Karpas-422 (cell line): ENCODE measurements around the gene UBN1. TPM values are rescaled to one million over a fixed set of nuclear protein-coding genes. Genes with fewer than 3 reads are reported as not detected.

Experiments
- DNase-seq: peaks from one replicate; pipeline ENCODE4 v3.0.0-alpha.2; 2015
- H2AFZ ChIP-seq: fragments of 200-600 bp; sonication (generic); 2 replicates; pipeline ENCODE4 v1.6.1; 2014; ENCODE audit warnings: antibody characterized with exemption, low read length, mixed read lengths
- H3K27ac ChIP-seq: fragments of 200-600 bp; sonication (generic); 2 replicates; pipeline ENCODE4 v1.5.1; 2014; ENCODE audit warnings: mild to moderate bottlenecking, low read length, moderate library complexity
- H3K27me3 ChIP-seq: fragments of 200-600 bp; sonication (generic); 2 replicates; pipeline ENCODE4 v1.6.1; 2014; ENCODE audit warnings: low read length, mixed read lengths
- H3K36me3 ChIP-seq: fragments of 200-600 bp; sonication (generic); 2 replicates; pipeline ENCODE4 v1.6.1; 2014; ENCODE audit warnings: low read length, mixed read lengths; ENCODE audit not compliant: insufficient read depth
- H3K4me1 ChIP-seq: fragments of 200-600 bp; sonication (generic); 2 replicates; pipeline ENCODE4 v1.6.1; 2014; ENCODE audit warnings: mild to moderate bottlenecking, low read length, mixed read lengths
- H3K4me2 ChIP-seq: fragments of 200-600 bp; sonication (generic); 2 replicates; pipeline ENCODE4 v1.6.1; 2014; ENCODE audit warnings: low read length, low read depth, mild to moderate bottlenecking; ENCODE audit not compliant: poor library complexity, severe bottlenecking
- H3K4me3 ChIP-seq: fragments of 200-600 bp; sonication (generic); 2 replicates; pipeline ENCODE4 v1.5.1; 2014; ENCODE audit warnings: mild to moderate bottlenecking, antibody characterized with exemption, low read length, mixed read lengths
- H3K79me2 ChIP-seq: fragments of 200-600 bp; sonication (generic); 2 replicates; pipeline ENCODE4 v1.6.1; 2014; ENCODE audit warnings: mild to moderate bottlenecking, low read length, mixed read lengths
- H3K9ac ChIP-seq: fragments of 200-600 bp; sonication (generic); 2 replicates; pipeline ENCODE4 v1.6.0; 2014; ENCODE audit warnings: low read length
- H3K9me2 ChIP-seq: fragments of 200-600 bp; sonication (generic), shearing (Covaris generic); replicated peaks from 2 replicates; pipeline ENCODE4 v1.6.0; 2014; ENCODE audit warnings: mild to moderate bottlenecking, low read length, moderate library complexity; ENCODE audit not compliant: insufficient read depth
- H3K9me3 ChIP-seq: fragments of 300-700, 200-600 bp; sonication (generic); 2 replicates; pipeline ENCODE4 v1.6.1; 2014; ENCODE audit warnings: low read length, mixed read lengths
- H4K20me1 ChIP-seq: fragments of 200-600 bp; sonication (generic); 2 replicates; pipeline ENCODE4 v1.6.1; 2014; ENCODE audit warnings: mild to moderate bottlenecking, antibody characterized with exemption, low read length, low read depth; ENCODE audit not compliant: insufficient read depth
- total RNA-seq: library from RNA; depleted of rRNA; stranded (reverse); fragments of >200 nt; shearing (Covaris generic); gene quantifications from 2 replicates; pipeline ENCODE4 v1.2.3, GENCODE V29; 2014; ENCODE audit warnings: low replicate concordance

UBN1 gene
- total RNA-seq, 1 experiment from 2014 or later = 21.7 TPM

DNA sequence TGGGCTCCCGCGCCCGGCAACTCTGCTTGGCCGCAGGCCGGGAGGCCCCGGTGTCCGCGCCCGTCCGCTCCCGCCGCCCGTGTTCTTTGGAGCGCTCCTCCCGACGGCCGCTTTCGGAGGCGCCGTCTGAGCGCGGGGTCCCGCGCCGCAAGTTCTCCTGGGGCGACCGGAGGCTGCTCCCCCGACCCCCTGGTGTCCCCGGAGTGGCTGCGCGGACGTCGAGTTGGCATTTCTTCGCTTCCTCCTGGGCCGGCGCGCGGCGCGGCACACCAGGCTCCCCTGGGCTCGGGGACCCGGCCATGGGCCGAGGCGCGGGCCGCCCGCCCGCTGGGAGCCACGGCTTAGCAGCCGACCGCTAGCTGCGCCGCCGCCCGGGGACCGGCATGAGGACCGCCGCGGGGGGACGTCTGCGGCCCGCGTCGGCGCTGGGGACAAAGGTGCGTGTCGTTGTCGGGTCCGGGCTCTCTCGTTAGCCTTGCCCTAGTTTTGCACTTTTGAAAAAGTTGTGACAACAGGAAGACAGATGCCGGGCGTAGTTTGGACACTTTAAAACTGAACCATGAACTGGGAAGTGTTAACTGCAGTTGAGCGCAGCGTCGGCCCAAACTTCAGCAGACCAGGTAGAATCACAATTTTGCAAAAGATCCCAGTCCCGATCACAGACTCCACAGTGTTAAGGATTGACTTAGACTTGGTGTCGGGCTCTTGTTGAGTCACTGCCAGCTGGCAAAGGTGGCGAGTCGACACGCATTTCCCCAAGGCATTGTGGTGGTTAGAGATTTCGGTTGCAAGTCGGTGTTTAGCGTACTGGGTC is 700 bp downstream of the UBN1 start:
- H3K36me3 ChIP-seq = peaks cover 19% of the 10 kb centered on the region
- H3K4me1 ChIP-seq = peaks cover 33% of the 10 kb centered on the region
- no peaks in the 10 kb centered on the region for H3K27me3 ChIP-seq
- H3K9me2 ChIP-seq = no peaks in the 10 kb centered on the region
- DNase-seq = peak; percentile 75
- H3K79me2 ChIP-seq = peaks cover 94% of the 10 kb centered on the region
- peak overlapping the region; percentile 77 for H3K9ac ChIP-seq
- H3K9me3 ChIP-seq = no peaks in the 10 kb centered on the region
- H2AFZ ChIP-seq = no peak overlapping the region
- peak overlapping the region; percentile 75 for H3K4me2 ChIP-seq
- peak overlapping the region; percentile 53 for H3K27ac ChIP-seq
- peak overlapping the region; percentile 82 for H3K4me3 ChIP-seq
- peaks cover 37% of the 10 kb centered on the region for H4K20me1 ChIP-seq

DNA sequence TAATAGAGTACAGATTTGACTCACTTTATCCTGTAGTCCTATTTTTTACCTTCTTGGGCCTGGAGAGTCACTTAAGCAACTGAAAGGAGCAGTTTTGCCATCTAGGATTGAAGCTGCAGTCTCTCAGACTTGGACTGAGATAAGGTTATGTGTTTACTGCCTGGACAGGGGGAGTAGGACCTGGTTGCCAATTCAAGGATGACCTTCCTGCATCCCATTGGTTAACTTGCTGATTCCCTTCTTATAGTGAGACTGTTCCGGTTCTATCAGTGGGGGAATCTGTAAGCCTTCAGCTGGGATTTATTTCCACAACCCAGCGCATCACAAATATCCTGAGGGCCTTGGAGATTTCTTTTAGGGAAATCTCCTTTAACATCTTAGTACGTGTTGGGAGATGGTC is 2.9 kb downstream of the UBN1 start:
- peak overlapping the region; percentile 75 for H3K4me2 ChIP-seq
- peak overlapping the region; percentile 82; the same call in 1 of the 2 replicates for H3K4me3 ChIP-seq
- no peaks in the 10 kb centered on the region for H3K27me3 ChIP-seq
- no peaks in the 10 kb centered on the region for H3K9me2 ChIP-seq
- H3K79me2 ChIP-seq = peaks cover 84% of the 10 kb centered on the region
- H3K9me3 ChIP-seq = no peaks in the 10 kb centered on the region
- DNase-seq = no peak
- no peak overlapping the region for H2AFZ ChIP-seq
- H3K4me1 ChIP-seq = peaks cover 33% of the 10 kb centered on the region
- peak overlapping the region; percentile 50 for H3K9ac ChIP-seq
- H3K27ac ChIP-seq = 0 out of 2 replicates have a peak overlapping the region, but pooled peaks have one; percentile 8
- H3K36me3 ChIP-seq = peaks cover 10% of the 10 kb centered on the region; the same call in 1 of the 2 replicates
- peaks cover 37% of the 10 kb centered on the region for H4K20me1 ChIP-seq

DNA sequence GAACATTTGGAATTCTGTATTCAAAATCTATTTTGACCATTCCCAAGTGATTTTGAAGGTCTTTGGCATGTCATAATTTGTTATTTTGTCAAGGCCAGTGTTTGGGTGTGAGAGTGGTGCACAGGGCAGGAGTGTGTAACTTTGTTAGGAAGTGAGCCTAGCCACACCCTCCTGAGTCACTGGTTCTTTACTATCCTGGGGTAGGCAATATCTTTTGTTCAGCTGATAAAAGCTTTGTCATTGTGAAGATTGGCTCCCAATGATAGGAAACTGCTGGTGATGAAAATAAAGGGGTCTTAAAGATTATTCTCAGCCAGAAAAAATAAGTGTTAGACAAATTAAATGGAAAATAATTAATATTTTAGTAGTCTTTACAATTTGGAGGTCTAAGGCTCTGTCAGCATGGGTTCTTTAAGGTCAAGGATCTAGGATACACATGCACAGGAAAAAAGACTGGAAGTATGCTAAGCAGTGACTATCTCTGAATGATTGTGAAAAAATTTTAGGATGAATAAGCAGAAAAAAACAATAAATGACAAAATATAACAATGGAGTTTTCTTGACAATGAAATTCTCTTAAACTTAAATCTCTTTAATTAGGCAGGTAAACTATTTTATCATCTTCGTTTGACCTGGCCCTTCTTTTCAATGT is 5.1 kb downstream of the UBN1 start:
- peaks cover 15% of the 10 kb centered on the region; the same call in 1 of the 2 replicates for H3K36me3 ChIP-seq
- H2AFZ ChIP-seq = no peak overlapping the region
- no peak overlapping the region for H3K4me3 ChIP-seq
- H3K9ac ChIP-seq = no peak overlapping the region
- H3K4me1 ChIP-seq = peaks cover 23% of the 10 kb centered on the region
- no peak overlapping the region for H3K27ac ChIP-seq
- H4K20me1 ChIP-seq = peaks cover 25% of the 10 kb centered on the region; the same call in 1 of the 2 replicates
- H3K27me3 ChIP-seq = no peaks in the 10 kb centered on the region
- no peak overlapping the region for H3K4me2 ChIP-seq
- no peak for DNase-seq
- no peaks in the 10 kb centered on the region for H3K9me3 ChIP-seq
- H3K9me2 ChIP-seq = no peaks in the 10 kb centered on the region
- peaks cover 76% of the 10 kb centered on the region for H3K79me2 ChIP-seq

DNA sequence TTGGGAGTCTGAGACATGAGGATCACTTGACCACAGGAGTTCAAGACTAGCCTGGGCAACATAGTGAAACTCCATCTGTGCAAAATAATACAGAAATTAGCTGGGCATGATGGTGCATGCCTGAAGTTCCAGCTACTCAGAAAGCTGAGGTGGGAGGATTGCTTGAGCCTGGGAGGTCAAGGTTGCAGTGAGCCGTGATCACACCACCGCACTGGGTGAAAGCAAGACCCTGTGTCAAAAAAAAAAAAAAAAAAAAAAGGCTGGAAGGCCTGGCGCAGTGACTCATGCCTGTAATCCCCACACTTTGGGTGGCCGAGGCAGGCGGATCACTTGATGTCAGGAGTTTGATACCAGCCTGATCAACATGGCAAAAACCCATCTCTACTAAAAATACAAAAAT is 8.1 kb downstream of the UBN1 start:
- Histone ChIP-seq H3K27ac (no peak overlapping the region), H3K4me1 (peaks cover 2% of the 10 kb centered on the region), H2AFZ (no peak overlapping the region), H4K20me1 (peaks cover 12% of the 10 kb centered on the region; the same call in 1 of the 2 replicates), H3K9ac (no peak overlapping the region), H3K9me3 (no peaks in the 10 kb centered on the region), H3K4me3 (no peak overlapping the region), H3K79me2 (peaks cover 48% of the 10 kb centered on the region), H3K36me3 (peaks cover 28% of the 10 kb centered on the region; the same call in 1 of the 2 replicates), H3K9me2 (no peaks in the 10 kb centered on the region), H3K27me3 (no peaks in the 10 kb centered on the region), H3K4me2 (no peak overlapping the region)
- DNase-seq = no peak

DNA sequence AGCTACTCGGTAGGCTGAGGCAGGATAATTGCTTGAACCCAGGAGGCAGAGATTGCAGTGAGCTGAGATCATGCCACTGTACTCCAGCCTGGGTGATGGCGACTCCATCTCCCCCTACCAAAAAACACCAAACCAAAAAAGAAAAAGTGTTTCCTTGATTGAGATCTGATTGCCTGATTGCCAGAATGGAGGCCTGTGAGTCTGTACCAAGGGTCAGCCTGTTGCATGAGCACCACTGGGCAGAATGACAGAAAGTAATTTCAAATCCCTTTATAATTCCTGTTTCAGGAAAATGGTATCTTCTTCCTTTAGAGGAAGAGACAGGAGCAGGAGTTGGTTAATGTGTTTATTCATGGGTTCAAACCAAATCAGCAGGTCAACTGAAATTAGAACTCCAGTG is 8.5 kb downstream of the UBN1 start:
- Histone ChIP-seq H3K4me3 (no peak overlapping the region), H4K20me1 (peaks cover 11% of the 10 kb centered on the region; the same call in 1 of the 2 replicates), H3K4me1 (no peaks in the 10 kb centered on the region), H3K9ac (no peak overlapping the region), H2AFZ (no peak overlapping the region), H3K4me2 (no peak overlapping the region), H3K79me2 (peaks cover 46% of the 10 kb centered on the region), H3K9me2 (no peaks in the 10 kb centered on the region), H3K27me3 (no peaks in the 10 kb centered on the region), H3K36me3 (peaks cover 29% of the 10 kb centered on the region; the same call in 1 of the 2 replicates), H3K27ac (no peak overlapping the region), H3K9me3 (no peaks in the 10 kb centered on the region)
- no peak for DNase-seq

DNA sequence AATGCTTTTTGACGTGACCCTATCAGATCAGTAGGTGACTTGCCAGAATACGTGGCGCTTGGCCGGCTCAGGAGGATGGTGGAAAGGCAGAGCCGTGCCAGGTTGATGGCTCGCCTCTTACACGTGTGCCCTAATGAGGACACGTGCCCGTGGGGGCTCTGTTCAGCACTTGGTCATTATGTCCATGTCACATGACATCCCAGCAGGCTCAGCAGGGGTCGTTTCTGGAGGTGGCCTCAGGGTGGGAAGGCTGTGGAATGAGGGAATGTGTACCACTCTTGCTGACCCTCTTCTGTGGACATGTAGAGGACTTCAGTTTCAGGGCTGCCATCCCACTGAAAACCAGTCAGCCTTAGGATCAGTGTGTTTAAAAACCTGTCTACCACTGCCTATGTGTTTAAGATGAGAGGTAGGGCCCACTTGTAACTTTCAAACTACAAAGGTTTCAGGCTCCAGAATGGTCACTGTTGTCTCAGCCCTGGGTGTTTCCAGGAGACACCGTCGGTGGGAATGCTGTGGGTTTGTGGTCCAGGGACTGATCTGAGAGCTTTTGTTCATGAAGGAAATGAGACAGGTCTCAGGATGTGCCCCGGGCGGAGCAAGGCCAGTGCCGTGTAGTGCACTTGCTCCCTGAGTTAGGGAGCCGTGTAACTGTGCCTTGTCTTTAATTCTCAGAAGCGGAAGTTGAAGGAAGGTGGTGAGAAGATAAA is 12.1 kb downstream of the UBN1 start:
- Histone ChIP-seq H3K27ac (no peak overlapping the region), H3K9ac (no peak overlapping the region), H3K27me3 (no peaks in the 10 kb centered on the region), H3K4me2 (no peak overlapping the region), H3K36me3 (peaks cover 49% of the 10 kb centered on the region; the same call in 1 of the 2 replicates), H3K4me3 (no peak overlapping the region), H4K20me1 (peaks cover 18% of the 10 kb centered on the region; the same call in 1 of the 2 replicates), H3K4me1 (peaks cover 21% of the 10 kb centered on the region), H3K9me2 (no peaks in the 10 kb centered on the region), H3K79me2 (peaks cover 53% of the 10 kb centered on the region), H2AFZ (no peak overlapping the region), H3K9me3 (no peaks in the 10 kb centered on the region)
- no peak for DNase-seq

DNA sequence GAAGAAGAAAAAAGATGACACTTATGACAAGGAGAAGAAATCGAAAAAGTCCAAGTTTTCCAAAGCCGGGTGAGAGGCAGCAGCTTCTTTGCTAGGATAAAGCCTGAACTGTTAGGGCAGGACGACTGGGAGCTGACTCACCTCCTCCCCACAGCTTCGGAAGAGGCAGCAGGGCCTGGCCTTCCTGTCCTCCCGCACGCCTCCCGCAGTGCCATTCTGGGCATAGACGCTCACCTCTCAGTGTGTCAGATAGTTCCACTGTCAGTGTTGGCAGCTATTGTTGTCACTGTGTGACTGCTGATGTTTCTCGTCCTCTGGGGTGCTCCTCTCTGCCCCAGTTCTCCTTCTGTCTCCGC is 12.6 kb downstream of the UBN1 start:
- H3K79me2 ChIP-seq = peaks cover 57% of the 10 kb centered on the region
- no peak overlapping the region for H3K4me3 ChIP-seq

More for the DNA sequence above, 12.6 kb downstream of the UBN1 start:
- Histone ChIP-seq H3K27me3 (no peaks in the 10 kb centered on the region), H3K9me3 (no peaks in the 10 kb centered on the region), H3K27ac (no peak overlapping the region), H3K4me1 (peaks cover 23% of the 10 kb centered on the region), H4K20me1 (peaks cover 18% of the 10 kb centered on the region; the same call in 1 of the 2 replicates), H3K9me2 (no peaks in the 10 kb centered on the region), H3K36me3 (peaks cover 48% of the 10 kb centered on the region; the same call in 1 of the 2 replicates), H2AFZ (no peak overlapping the region), H3K9ac (no peak overlapping the region), H3K4me2 (no peak overlapping the region)
- DNase-seq = no peak
